Astrocyte of the spinal cord (primary cell): ENCODE results near the gene FIS1.
A peak's percentile ranks its signal among the peaks of the same experiment; 100 is the strongest.

ENCODE experiments used
- DNase-seq: peaks from one replicate; pipeline ENCODE4 v3.0.0; 2011; ENCODE audit warnings: low read depth, low spot score
- H3K4me3 ChIP-seq: 2 replicates; pipeline ENCODE4 v1.5.1; 2011; ENCODE audit warnings: low read depth, mild to moderate bottlenecking, low read length, moderate library complexity
- in situ Hi-C: cut with HindIII; loops from 2 replicates; pipeline ENCODE4 v1.10.0; 2017; ENCODE audit warnings: low sequenced_read_pairs
- TF ChIP-seq, protein P1 (sequence below): IDR thresholded peaks from 2 replicates; pipeline ENCODE4 v1.5.1; 2012; ENCODE audit warnings: low read depth, mild to moderate bottlenecking, low read length, inconsistent platforms

The FIS1 gene

GRCh38 chr7:101237206-101238067 lies 7.4 kb downstream of the FIS1 start, which contains the start of gene CLDN15:
Gene CLDN15, minus strand, starts transcription at chr7:101237802. Its CDS starts 221 bp downstream, at chr7:101237581.
- TF ChIP-seq, protein P1, sequence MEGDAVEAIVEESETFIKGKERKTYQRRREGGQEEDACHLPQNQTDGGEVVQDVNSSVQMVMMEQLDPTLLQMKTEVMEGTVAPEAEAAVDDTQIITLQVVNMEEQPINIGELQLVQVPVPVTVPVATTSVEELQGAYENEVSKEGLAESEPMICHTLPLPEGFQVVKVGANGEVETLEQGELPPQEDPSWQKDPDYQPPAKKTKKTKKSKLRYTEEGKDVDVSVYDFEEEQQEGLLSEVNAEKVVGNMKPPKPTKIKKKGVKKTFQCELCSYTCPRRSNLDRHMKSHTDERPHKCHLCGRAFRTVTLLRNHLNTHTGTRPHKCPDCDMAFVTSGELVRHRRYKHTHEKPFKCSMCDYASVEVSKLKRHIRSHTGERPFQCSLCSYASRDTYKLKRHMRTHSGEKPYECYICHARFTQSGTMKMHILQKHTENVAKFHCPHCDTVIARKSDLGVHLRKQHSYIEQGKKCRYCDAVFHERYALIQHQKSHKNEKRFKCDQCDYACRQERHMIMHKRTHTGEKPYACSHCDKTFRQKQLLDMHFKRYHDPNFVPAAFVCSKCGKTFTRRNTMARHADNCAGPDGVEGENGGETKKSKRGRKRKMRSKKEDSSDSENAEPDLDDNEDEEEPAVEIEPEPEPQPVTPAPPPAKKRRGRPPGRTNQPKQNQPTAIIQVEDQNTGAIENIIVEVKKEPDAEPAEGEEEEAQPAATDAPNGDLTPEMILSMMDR, result no peak
- in situ Hi-C loops, result no loop called here
- no peak within 1 kb of the TSS for H3K4me3 ChIP-seq
- DNase-seq, result peak; percentile 15

DNA sequence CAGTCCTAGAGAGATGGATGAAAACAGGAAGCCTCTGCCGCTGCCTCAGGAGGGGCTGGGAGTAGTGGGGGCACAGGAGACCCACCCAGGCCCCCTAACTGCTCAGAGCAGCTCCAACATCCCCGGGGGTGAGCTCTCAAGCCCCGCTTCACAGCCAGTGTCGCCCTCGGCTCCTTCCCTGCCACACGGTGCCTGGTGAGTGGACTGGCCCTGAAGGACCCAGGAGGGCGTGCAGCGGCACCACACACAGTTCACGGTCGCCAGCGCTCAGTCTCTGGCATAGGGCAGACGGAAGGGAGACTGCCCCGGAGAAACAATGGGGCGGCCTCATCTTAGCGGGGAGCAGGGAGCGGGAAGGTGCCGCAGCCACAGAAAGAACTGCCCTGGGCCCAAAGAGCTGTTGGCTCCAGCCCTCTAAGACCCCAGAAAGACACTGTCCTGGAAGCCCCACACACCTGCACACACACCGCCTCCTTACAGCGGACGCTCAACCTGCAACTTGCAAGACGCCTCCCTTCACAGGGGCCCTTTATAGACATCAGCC lies 8.5 kb downstream of the FIS1 start:
- TF ChIP-seq, protein P1, result no peak
- DNase-seq, result no peak
- in situ Hi-C loops, result no loop called here
- no peak overlapping the region for H3K4me3 ChIP-seq

- DNase-seq, result no peak
- no peak overlapping the region for H3K4me3 ChIP-seq
- TF ChIP-seq, protein P1, result no peak
- in situ Hi-C loops, result no loop called here
Observed at GRCh38 chr7:101235522-101235921, 9.4 kb downstream of the FIS1 start.

GRCh38 chr7:101235050-101235449 lies 9.8 kb downstream of the FIS1 start:
- in situ Hi-C loops, result no loop called here
- no peak overlapping the region for H3K4me3 ChIP-seq
- TF ChIP-seq, protein P1, result peak; percentile 32
- no peak for DNase-seq

DNA sequence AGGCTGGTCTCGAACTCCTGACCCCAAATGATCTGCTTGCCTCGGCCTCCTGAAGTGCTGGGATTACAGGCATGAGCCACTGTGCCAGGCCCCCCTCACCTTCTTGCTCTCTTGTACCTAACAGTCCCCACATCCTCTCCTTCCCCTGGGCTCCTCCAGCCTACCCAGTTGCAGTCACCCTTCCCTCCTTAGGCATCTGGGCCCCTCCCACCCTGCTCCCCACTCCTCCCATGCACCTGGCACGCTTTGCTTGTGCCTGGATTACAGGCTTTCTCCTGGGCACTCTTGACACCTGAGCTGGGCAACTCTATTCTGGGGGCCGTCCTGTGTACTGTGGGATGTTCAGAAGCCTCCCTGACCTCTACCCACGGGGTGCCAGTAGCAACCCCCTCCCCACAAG lies 10.2 kb downstream of the FIS1 start:
- in situ Hi-C loops, result no loop called here
- TF ChIP-seq, protein P1, result no peak
- no peak overlapping the region for H3K4me3 ChIP-seq
- DNase-seq, result no peak

- in situ Hi-C loops, result no loop called here
- no peak overlapping the region for H3K4me3 ChIP-seq
- DNase-seq, result no peak
- TF ChIP-seq, protein P1, result no peak
Observed at GRCh38 chr7:101233907-101234547, 10.9 kb downstream of the FIS1 start.
